Thoracic aorta (tissue), 2 donors: Measurements from ENCODE around the gene COPS8. TPM values are rescaled to one million over a fixed set of nuclear protein-coding genes. Genes with fewer than 3 reads are reported as not detected.

ENCODE experiments used
- ATAC-seq: fragments of 150-250 bp; one replicate; pipeline ENCODE4 v1.8.0; 2017; ENCODE audit warnings: low read depth; ENCODE audit not compliant: insufficient number of reproducible peaks, low FRiP score
- DNase-seq: peaks from one replicate; pipeline ENCODE4 v3.0.0-alpha.2; 2020; ENCODE audit warnings: low spot score
- H3K27ac ChIP-seq, 2 donors: fragments of 200-600 bp; sonication (generic); 1 replicate in 1 of 2; 2 replicates in 1 of 2; pipeline ENCODE4 v1.5.1; 2016; ENCODE audit warnings: mild to moderate bottlenecking in 2 of 2, moderate library complexity in 2 of 2
- H3K27me3 ChIP-seq: fragments of 200-600 bp; sonication (generic); replicated peaks from 2 replicates; pipeline ENCODE4 v1.6.0; 2016; ENCODE audit warnings: mild to moderate bottlenecking; ENCODE audit not compliant: insufficient read depth
- H3K36me3 ChIP-seq: fragments of 200-600 bp; sonication (generic); one replicate; pipeline ENCODE4 v1.5.1; 2016
- H3K4me1 ChIP-seq, 2 donors: fragments of 200-600 bp; sonication (generic); 1 replicate in 1 of 2; 2 replicates in 1 of 2; pipeline versions ENCODE4 v1.5.1 to v1.6.0; 2016; ENCODE audit warnings: low read depth in 2 of 2, mild to moderate bottlenecking in 1 of 2; ENCODE audit not compliant: control insufficient read depth in 1 of 2
- H3K4me3 ChIP-seq: fragments of 200-600 bp; sonication (generic); 2 replicates; pipeline ENCODE4 v1.5.1; 2016; ENCODE audit warnings: mild to moderate bottlenecking
- H3K9me3 ChIP-seq: fragments of 200-600 bp; sonication (generic); 2 replicates; pipeline ENCODE4 v1.5.1; 2016
- CTCF ChIP-seq: fragments of 200-600 bp; sonication (generic); IDR thresholded peaks from one replicate; pipeline ENCODE4 v1.5.1; 2019; ENCODE audit warnings: antibody characterized with exemption
- total RNA-seq, 2 donors: library from RNA; depleted of rRNA; stranded (reverse); fragments of >200 nt; gene quantifications; one replicate each; pipeline versions ENCODE4 v1.1.0 to v1.2.3, GENCODE V29; 2016

COPS8 gene
- total RNA-seq, 2 donors from 2014 or later = 62.8 to 83.7 TPM

- Histone ChIP-seq H3K4me1 (peaks cover 0 to 20% of the 10 kb centered on the region in 2 donors), H3K27ac (peak overlapping the region; percentile 7 to 66), H3K9me3 (no peaks in the 10 kb centered on the region), H3K4me3 (no peak overlapping the region), H3K36me3 (no peaks in the 10 kb centered on the region), H3K27me3 (no peaks in the 10 kb centered on the region)
- DNase-seq = no peak
- TF ChIP-seq CTCF = no peak
- peak; percentile 50 for ATAC-seq
Observed at GRCh38 chr2:237074211-237074993, 11.3 kb upstream of the COPS8 start.

DNA sequence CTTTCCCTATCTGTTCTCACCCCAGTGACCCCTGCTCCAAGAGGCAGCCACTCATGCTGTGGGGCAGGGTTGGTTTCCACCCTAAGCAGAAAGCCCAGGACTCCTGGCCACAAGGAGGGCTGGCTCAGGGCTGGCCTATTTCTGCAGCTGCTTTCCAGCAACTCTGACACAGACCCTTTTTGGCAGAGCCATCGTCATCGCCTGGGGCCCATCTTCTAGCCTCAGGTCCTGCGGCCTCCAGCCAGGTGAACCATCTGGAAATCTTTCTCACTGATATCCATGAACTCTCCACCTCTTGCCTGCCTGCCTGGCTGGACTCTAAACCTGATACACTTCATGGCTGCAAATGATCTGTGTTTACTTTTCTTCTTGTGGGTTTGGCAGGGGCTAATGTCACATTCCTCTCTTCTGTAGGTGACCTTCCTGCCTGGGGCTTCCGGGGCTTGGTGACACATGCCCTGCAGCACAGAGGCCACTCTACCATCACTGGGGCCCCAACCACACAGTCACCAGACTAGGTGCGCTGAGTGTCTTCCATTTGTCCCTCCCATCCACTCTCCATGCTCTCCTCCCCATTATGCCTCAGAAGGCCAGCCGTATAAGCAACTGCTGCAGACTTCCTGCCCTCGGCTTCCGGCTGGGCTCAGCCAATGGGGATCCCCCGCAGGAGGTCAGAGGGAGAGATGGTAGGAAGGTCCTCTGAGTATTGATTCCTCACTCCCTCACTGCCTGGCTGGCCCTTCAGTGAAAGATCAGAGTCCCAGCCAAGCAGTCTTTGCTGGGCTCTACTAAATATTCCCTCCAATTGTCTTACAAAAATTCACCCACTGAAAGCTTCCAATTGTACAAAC is 9.7 kb upstream of the COPS8 start:
- no peak overlapping the region for H3K4me3 ChIP-seq
- no peaks in the 10 kb centered on the region for H3K27me3 ChIP-seq
- peaks cover 0 to 20% of the 10 kb centered on the region in 2 donors for H3K4me1 ChIP-seq
- TF ChIP-seq CTCF = no peak
- H3K36me3 ChIP-seq = no peaks in the 10 kb centered on the region
- DNase-seq = no peak
- H3K27ac ChIP-seq = no peak overlapping the region
- no peak for ATAC-seq
- H3K9me3 ChIP-seq = no peaks in the 10 kb centered on the region

- H3K27me3 ChIP-seq = no peaks in the 10 kb centered on the region
- H3K36me3 ChIP-seq = no peaks in the 10 kb centered on the region
- no peaks in the 10 kb centered on the region for H3K9me3 ChIP-seq
- H3K4me1 ChIP-seq = peaks cover 2 to 10% of the 10 kb centered on the region in 2 donors
- DNase-seq = no peak
- H3K27ac ChIP-seq = no peak overlapping the region
- no peak for TF ChIP-seq CTCF
- no peak overlapping the region for H3K4me3 ChIP-seq
- no peak for ATAC-seq
Observed at GRCh38 chr2:237081596-237081995, 4.1 kb upstream of the COPS8 start.

DNA sequence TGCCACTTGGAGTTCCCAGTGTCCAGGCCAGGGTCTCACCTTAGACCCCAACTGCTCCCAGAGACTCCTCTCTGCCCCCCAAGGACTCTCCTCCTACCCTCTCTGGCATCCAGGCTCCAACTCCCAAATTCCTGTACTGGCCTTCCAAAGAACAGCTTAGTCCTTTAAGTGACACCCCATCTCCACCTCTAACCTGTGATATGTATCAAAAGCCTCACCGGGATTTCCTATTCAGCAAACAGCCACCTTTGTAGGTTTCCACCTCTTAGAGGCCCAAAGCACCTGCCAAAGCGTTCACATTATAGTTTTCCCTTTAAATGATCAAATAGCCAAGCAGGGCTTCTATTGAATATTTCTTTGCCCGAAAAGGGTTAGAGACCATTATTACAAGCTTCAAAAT is 2.7 kb upstream of the COPS8 start:
- no peak overlapping the region for H3K4me3 ChIP-seq
- no peaks in the 10 kb centered on the region for H3K9me3 ChIP-seq
- no peak overlapping the region for H3K27ac ChIP-seq
- DNase-seq (no peak), ATAC-seq (no peak)
- no peak for TF ChIP-seq CTCF
- peaks cover 11 to 15% of the 10 kb centered on the region in 2 donors for H3K4me1 ChIP-seq
- H3K36me3 ChIP-seq = no peaks in the 10 kb centered on the region
- no peaks in the 10 kb centered on the region for H3K27me3 ChIP-seq

GRCh38 chr2:237084444-237084843 is 1.2 kb upstream of the COPS8 start:
- no peak for TF ChIP-seq CTCF
- peaks cover 11 to 15% of the 10 kb centered on the region in 2 donors for H3K4me1 ChIP-seq
- no peaks in the 10 kb centered on the region for H3K36me3 ChIP-seq
- H3K27ac ChIP-seq = no peak overlapping the region
- ATAC-seq = no peak
- peak overlapping the region; percentile 82 for H3K4me3 ChIP-seq
- DNase-seq = no peak
- H3K27me3 ChIP-seq = no peaks in the 10 kb centered on the region
- H3K9me3 ChIP-seq = no peaks in the 10 kb centered on the region
